WTC11 (cell line): ENCODE measurements around the gene CAPN12.

Source experiments
- ATF3 ChIP-seq: sonication (generic); formaldehyde crosslinking; conservative IDR thresholded peaks from 2 replicates; pipeline ENCODE4 v1.8.1; 2022; ENCODE audit warnings: mild to moderate bottlenecking, missing genetic modification reagents
- CREM ChIP-seq: sonication (generic); formaldehyde crosslinking; IDR thresholded peaks from 2 replicates; pipeline ENCODE4 v1.8.1; 2022; ENCODE audit warnings: mild to moderate bottlenecking, missing genetic modification reagents, moderate library complexity
- CTCF ChIP-seq: fragments of 200-600 bp; IDR thresholded peaks from 2 replicates; pipeline ENCODE4 v1.8.0; 2022; ENCODE audit warnings: antibody characterized with exemption
- E2F1 ChIP-seq: sonication (generic); formaldehyde crosslinking; IDR thresholded peaks from 2 replicates; pipeline ENCODE4 v1.8.0; 2022; ENCODE audit warnings: mild to moderate bottlenecking, missing genetic modification reagents
- ELF4 ChIP-seq: sonication (generic); formaldehyde crosslinking; IDR thresholded peaks from 2 replicates; pipeline ENCODE4 v1.8.1; 2022; ENCODE audit warnings: low read depth, mild to moderate bottlenecking, moderate library complexity, missing genetic modification reagents
- ETV6 ChIP-seq: sonication (generic); formaldehyde crosslinking; IDR thresholded peaks from 2 replicates; pipeline ENCODE4 v1.8.1; 2022; ENCODE audit warnings: mild to moderate bottlenecking, missing genetic modification reagents
- KAT7 ChIP-seq: sonication (generic); formaldehyde crosslinking; IDR thresholded peaks from 2 replicates; pipeline ENCODE4 v1.8.1; 2023; ENCODE audit warnings: missing genetic modification reagents, mild to moderate bottlenecking, borderline replicate concordance
- MAX ChIP-seq: sonication (generic); formaldehyde crosslinking; IDR thresholded peaks from 2 replicates; pipeline ENCODE4 v1.8.0; 2022; ENCODE audit warnings: mild to moderate bottlenecking, missing genetic modification reagents
- PRDM15 ChIP-seq: sonication (generic); formaldehyde crosslinking; IDR thresholded peaks from 2 replicates; pipeline ENCODE4 v1.8.0; 2022; ENCODE audit warnings: missing genetic modification reagents
- PREB ChIP-seq: sonication (generic); formaldehyde crosslinking; IDR thresholded peaks from 2 replicates; pipeline ENCODE4 v1.8.1; 2022; ENCODE audit warnings: mild to moderate bottlenecking, missing genetic modification reagents, moderate library complexity, borderline replicate concordance
- TEAD4 ChIP-seq: sonication (generic); formaldehyde crosslinking; IDR thresholded peaks from 2 replicates; pipeline ENCODE4 v1.8.0; 2022; ENCODE audit warnings: mild to moderate bottlenecking, missing genetic modification reagents
- ZNF121 ChIP-seq: sonication (generic); formaldehyde crosslinking; IDR thresholded peaks from 2 replicates; pipeline ENCODE4 v1.8.0; 2023; ENCODE audit warnings: missing genetic modification reagents

GRCh38 chr19:38697641-38698071 is 46.6 kb downstream of the CAPN12 start:
- TF ChIP-seq CTCF (no peak), PREB (CRISPR knock-in tag) (no peak), KAT7 (no peak), CREM (CRISPR knock-in tag) (no peak), ELF4 (no peak), TEAD4 (CRISPR knock-in tag) (no peak), ZNF121 (CRISPR knock-in tag) (no peak), PRDM15 (no peak), MAX (CRISPR knock-in tag) (no peak), E2F1 (CRISPR knock-in tag) (no peak), ETV6 (CRISPR knock-in tag) (no peak), ATF3 (CRISPR knock-in tag) (no peak)
